ENCODE results near the gene BMP15. TPM values are rescaled to one million over a fixed set of nuclear protein-coding genes. Genes with fewer than 3 reads are reported as not detected.

BMP15 gene
- total RNA-seq, 1 experiment from 2014 or later = not detected

- TF ChIP-seq, protein P1, sequence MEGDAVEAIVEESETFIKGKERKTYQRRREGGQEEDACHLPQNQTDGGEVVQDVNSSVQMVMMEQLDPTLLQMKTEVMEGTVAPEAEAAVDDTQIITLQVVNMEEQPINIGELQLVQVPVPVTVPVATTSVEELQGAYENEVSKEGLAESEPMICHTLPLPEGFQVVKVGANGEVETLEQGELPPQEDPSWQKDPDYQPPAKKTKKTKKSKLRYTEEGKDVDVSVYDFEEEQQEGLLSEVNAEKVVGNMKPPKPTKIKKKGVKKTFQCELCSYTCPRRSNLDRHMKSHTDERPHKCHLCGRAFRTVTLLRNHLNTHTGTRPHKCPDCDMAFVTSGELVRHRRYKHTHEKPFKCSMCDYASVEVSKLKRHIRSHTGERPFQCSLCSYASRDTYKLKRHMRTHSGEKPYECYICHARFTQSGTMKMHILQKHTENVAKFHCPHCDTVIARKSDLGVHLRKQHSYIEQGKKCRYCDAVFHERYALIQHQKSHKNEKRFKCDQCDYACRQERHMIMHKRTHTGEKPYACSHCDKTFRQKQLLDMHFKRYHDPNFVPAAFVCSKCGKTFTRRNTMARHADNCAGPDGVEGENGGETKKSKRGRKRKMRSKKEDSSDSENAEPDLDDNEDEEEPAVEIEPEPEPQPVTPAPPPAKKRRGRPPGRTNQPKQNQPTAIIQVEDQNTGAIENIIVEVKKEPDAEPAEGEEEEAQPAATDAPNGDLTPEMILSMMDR (conservative IDR thresholded peaks at IDR 0.05; ENCODE audit: low read depth, low read length) = no peak
- TF ChIP-seq EZH2 (IDR thresholded peaks at IDR 0.05; ENCODE audit: borderline replicate concordance, low read depth, low read length, poor library complexity, severe bottlenecking) = no peak
- no peak for DNase-seq (ENCODE audit: low spot score)
- BruUV-seq (replicated peaks) = no TSS peak
- no peak overlapping the region for H3K4me3 ChIP-seq (ENCODE audit: low read depth, low read length, poor library complexity, severe bottlenecking)
- no peak overlapping the region for H3K27ac ChIP-seq (ENCODE audit: low read depth, low read length, poor library complexity, severe bottlenecking)
- peaks cover 4% of the 10 kb centered on the region for H3K4me1 ChIP-seq (ENCODE audit: insufficient read depth, low read length, poor library complexity, severe bottlenecking)
- H3K36me3 ChIP-seq (ENCODE audit: insufficient read depth, low read length, poor library complexity, severe bottlenecking) = no peaks in the 10 kb centered on the region
- no peaks in the 10 kb centered on the region for H3K9me3 ChIP-seq (ENCODE audit: low read depth, low read length, poor library complexity, severe bottlenecking)
- ChIA-PET POLR2A (ENCODE audit: low non-redundant PET) (no interaction called here), CTCF (no interaction called here)
- intact Hi-C loops (cut with micrococcal nuclease; ENCODE audit: unreplicated experiment) = no loop called here
- H3K27me3 ChIP-seq (replicated peaks; ENCODE audit: insufficient read depth, low read depth, low read length, poor library complexity) = no peaks in the 10 kb centered on the region
Measured at GRCh38 chrX:50871922-50872453, 38.5 kb upstream of the BMP15 start.

DNA sequence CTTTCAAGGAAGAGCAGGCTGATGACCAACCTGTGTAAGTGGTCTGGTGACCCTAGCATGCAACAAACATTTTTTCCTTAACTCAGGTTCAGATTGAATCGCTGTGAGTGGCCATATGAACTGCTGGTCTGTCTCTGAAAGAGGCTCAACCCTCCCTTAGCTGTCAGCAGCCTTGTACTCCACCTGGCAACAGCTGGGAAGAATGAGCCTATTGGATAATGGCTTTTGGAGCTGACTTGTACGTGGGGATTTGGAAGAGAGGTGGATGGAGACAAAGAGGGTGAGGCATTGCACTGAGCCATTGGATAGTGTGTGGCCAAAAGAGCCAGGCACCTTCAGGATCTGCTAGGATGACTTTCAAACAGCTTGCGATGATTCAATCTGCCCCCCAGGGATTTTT is 35.7 kb upstream of the BMP15 start:
- ChIA-PET CTCF (no interaction called here), POLR2A (ENCODE audit: low non-redundant PET) (no interaction called here)
- Histone ChIP-seq H3K36me3 (ENCODE audit: insufficient read depth, low read length, poor library complexity, severe bottlenecking) (no peaks in the 10 kb centered on the region), H3K4me1 (ENCODE audit: insufficient read depth, low read length, poor library complexity, severe bottlenecking) (peaks cover 4% of the 10 kb centered on the region), H3K9me3 (ENCODE audit: low read depth, low read length, poor library complexity, severe bottlenecking) (no peaks in the 10 kb centered on the region), H3K4me3 (ENCODE audit: low read depth, low read length, poor library complexity, severe bottlenecking) (no peak overlapping the region), H3K27me3 (replicated peaks; ENCODE audit: insufficient read depth, low read depth, low read length, poor library complexity) (no peaks in the 10 kb centered on the region), H3K27ac (ENCODE audit: low read depth, low read length, poor library complexity, severe bottlenecking) (no peak overlapping the region)
- no peak for DNase-seq (ENCODE audit: low spot score)
- intact Hi-C loops (cut with micrococcal nuclease; ENCODE audit: unreplicated experiment) = no loop called here
- TF ChIP-seq, protein P1 (conservative IDR thresholded peaks at IDR 0.05; ENCODE audit: low read depth, low read length) = no peak
- no peak for TF ChIP-seq EZH2 (IDR thresholded peaks at IDR 0.05; ENCODE audit: borderline replicate concordance, low read depth, low read length, poor library complexity, severe bottlenecking)
- no TSS peak for BruUV-seq (replicated peaks)

DNA sequence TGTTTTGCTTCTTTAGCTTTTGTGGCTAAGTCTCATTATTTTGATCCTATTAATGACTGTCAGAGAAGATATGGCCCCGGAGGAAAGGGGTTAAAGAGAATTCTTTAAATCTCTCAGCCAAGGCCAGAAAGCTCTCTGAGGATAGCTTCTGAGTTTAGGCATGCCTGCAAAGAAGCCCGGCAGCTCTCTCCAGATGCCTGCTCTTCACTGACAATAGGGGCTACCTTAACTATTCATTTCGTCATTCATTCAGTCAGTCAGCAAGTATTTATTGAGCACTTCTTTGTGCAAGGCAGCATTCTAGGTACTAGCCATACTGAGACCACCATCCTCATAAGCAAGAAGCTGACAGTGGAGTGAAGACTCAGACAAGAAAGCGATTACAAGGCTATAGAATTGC is 34.0 kb upstream of the BMP15 start:
- Histone ChIP-seq H3K27me3 (replicated peaks; ENCODE audit: insufficient read depth, low read depth, low read length, poor library complexity) (no peaks in the 10 kb centered on the region), H3K27ac (ENCODE audit: low read depth, low read length, poor library complexity, severe bottlenecking) (no peak overlapping the region), H3K9me3 (ENCODE audit: low read depth, low read length, poor library complexity, severe bottlenecking) (no peaks in the 10 kb centered on the region), H3K4me1 (ENCODE audit: insufficient read depth, low read length, poor library complexity, severe bottlenecking) (peaks cover 4% of the 10 kb centered on the region), H3K4me3 (ENCODE audit: low read depth, low read length, poor library complexity, severe bottlenecking) (no peak overlapping the region), H3K36me3 (ENCODE audit: insufficient read depth, low read length, poor library complexity, severe bottlenecking) (no peaks in the 10 kb centered on the region)
- ChIA-PET POLR2A (ENCODE audit: low non-redundant PET) (no interaction called here), CTCF (no interaction called here)
- intact Hi-C loops (cut with micrococcal nuclease; ENCODE audit: unreplicated experiment) = no loop called here
- BruUV-seq (replicated peaks) = no TSS peak
- TF ChIP-seq, protein P1 (conservative IDR thresholded peaks at IDR 0.05; ENCODE audit: low read depth, low read length) = no peak
- TF ChIP-seq EZH2 (IDR thresholded peaks at IDR 0.05; ENCODE audit: borderline replicate concordance, low read depth, low read length, poor library complexity, severe bottlenecking) = no peak
- peak; percentile 31 for DNase-seq (ENCODE audit: low spot score)
